ENCODE data around the gene CTPS2. TPM values are rescaled to one million over a fixed set of nuclear protein-coding genes. Genes with fewer than 3 reads are reported as not detected.
"Not testable (repeated sequence)": the region's sequence is repeated elsewhere in the genome, so short reads cannot be mapped to it uniquely, and the experiment has no call there.

The CTPS2 gene
- total and polyA plus RNA-seq, 10 donors = 5.3 to 11.7 (median 9.5) TPM

DNA sequence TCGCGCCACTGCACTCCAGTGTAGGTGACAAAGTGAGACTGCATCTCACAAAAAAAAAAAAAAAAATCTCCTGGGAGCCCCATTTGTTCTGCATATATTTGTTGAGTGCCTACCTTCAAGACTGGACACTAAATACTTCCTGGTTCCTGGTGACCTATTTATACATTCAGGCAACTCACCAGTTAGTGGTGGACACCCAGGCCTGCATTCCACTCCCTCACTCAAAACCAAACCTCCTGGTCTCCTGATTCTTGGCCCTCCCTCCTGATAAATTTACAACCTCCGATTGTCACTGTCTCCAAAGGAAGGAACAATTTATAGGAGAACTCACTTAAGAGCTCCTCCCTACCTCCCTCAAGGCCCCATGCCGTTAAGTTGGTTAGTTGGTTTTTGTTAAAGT, 10.0 kb upstream of the CTPS2 start:
- H3K36me3 ChIP-seq = peaks cover 0 to 8% (median 0%) of the 10 kb centered on the region in 6 donors
- TF ChIP-seq, protein P1, sequence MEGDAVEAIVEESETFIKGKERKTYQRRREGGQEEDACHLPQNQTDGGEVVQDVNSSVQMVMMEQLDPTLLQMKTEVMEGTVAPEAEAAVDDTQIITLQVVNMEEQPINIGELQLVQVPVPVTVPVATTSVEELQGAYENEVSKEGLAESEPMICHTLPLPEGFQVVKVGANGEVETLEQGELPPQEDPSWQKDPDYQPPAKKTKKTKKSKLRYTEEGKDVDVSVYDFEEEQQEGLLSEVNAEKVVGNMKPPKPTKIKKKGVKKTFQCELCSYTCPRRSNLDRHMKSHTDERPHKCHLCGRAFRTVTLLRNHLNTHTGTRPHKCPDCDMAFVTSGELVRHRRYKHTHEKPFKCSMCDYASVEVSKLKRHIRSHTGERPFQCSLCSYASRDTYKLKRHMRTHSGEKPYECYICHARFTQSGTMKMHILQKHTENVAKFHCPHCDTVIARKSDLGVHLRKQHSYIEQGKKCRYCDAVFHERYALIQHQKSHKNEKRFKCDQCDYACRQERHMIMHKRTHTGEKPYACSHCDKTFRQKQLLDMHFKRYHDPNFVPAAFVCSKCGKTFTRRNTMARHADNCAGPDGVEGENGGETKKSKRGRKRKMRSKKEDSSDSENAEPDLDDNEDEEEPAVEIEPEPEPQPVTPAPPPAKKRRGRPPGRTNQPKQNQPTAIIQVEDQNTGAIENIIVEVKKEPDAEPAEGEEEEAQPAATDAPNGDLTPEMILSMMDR (IDR thresholded peaks at IDR 0.05 in 8 of 11, conservative IDR thresholded peaks at IDR 0.05 in 3 of 11) = no peak
- H3K4me3 ChIP-seq = no peak overlapping the region
- 87 to 91% (median 90%) methylated on average over 2 to 4 of the region's 4 CpGs for WGBS, 5 donors
- no peaks in the 10 kb centered on the region for H3K27me3 ChIP-seq (replicated peaks in 1 of 7)
- H3K9me3 ChIP-seq = no peaks in the 10 kb centered on the region
- intact Hi-C loops (cut with DNase I; ENCODE audit: low total_unique reads) = loop anchor here (10.0 kb wide), 1 partner anchor 62 kb away; the partner anchor contains the start of gene TXLNG
- DNase-seq = no peak
- no peak overlapping the region for H3K27ac ChIP-seq
- peaks cover 7 to 33% (median 13%) of the 10 kb centered on the region in 6 donors for H3K4me1 ChIP-seq

DNA sequence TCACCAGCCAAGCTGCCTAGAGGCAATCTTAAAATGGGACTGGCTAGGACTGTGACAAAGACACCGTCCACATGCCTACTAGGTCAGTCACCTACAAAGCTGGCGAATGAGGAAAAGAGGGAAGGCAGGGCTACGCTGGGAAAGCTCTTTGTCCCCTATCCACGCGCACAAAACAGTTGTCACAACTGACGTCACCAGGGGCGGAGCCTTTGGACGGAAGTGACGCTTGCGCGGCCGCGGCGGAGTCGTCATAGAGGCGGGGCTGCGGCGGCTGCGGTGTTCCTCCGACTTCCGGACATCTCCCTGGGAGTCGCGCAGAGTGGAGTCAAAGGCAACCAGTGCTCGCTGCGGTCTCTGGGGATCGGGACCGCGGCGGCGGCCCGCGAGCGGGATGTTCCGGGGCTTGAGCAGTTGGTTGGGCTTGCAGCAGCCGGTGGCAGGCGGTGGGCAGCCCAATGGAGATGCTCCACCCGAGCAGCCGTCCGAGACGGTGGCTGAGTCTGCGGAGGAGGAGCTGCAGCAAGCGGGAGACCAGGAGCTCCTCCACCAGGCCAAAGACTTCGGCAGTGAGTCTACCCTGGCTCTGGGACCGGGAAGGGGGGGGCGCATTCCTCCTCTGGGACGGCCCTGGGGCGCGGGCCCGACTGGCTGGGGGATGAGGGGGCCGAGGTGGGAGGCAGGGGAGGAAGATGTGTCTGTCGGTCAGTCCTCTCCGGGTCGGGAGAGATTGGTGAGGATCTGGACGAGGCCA, 7.0 kb upstream of the CTPS2 start, which contains the start of gene SYAP1:
TSS of gene SYAP1 (plus strand) at position 279 of the 751 bp plus-strand sequence. CDS start at position 392, 113 bp downstream.
- Histone ChIP-seq H3K27me3 (replicated peaks in 1 of 7) (no peaks in the 10 kb centered on the region), H3K36me3 (peaks cover 0 to 5% (median 0%) of the 10 kb centered on the region in 6 donors), H3K9me3 (no peaks in the 10 kb centered on the region), H3K27ac (peak within 1 kb of the TSS; percentile 79 to 96 (median 92)), H3K4me1 (peaks cover 7 to 24% (median 13%) of the 10 kb centered on the region in 6 donors), H3K4me3 (peak within 1 kb of the TSS; percentile 50 to 77 (median 60))
- TF ChIP-seq, protein P1 (IDR thresholded peaks at IDR 0.05 in 8 of 11, conservative IDR thresholded peaks at IDR 0.05 in 3 of 11) = peak in 1 of 11 experiments; percentile 5
- TF ChIP-seq POLR2A (IDR thresholded peaks at IDR 0.05) (peak; percentile 54 to 85 (median 80)), POLR2AphosphoS5 (IDR thresholded peaks at IDR 0.05) (peak; percentile 98 to 99 (median 99))
- peak; percentile 98 for DNase-seq
- WGBS, 5 donors = 0 to 1% (median 0%) methylated on average over 1 to 54 of the region's 54 CpGs
- intact Hi-C loops (cut with DNase I; ENCODE audit: low total_unique reads) = loop anchor here (10.0 kb wide), 1 partner anchor 65 kb away; the partner anchor contains the start of gene TXLNG

DNA sequence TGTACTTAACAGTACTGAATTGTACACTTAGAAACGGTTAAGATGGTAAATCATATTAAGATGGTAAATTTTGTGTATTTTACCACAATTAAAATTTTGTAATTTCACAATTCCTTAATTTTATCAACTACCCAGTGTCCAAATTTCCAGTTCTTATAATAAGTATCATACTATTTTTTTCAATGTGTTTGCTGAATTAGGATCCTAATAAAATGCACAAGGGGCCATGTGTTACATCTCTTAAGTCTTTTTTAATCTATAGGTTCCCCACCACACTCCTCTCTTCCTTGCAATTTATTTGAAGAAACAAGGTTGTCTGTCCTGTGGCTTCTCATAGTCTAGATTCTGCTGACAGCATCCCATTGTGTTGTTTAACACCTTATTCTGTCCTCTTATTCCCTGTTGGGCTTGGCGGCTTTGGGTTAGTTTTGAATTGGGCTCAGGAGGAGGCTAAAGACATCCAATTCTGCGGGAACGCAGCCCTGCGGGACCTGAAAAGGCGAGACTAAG, 6.4 kb upstream of the CTPS2 start:
- Histone ChIP-seq H3K27me3 (replicated peaks in 1 of 7) (no peaks in the 10 kb centered on the region), H3K36me3 (no peaks in the 10 kb centered on the region), H3K9me3 (no peaks in the 10 kb centered on the region), H3K4me1 (peaks cover 7 to 24% (median 13%) of the 10 kb centered on the region in 6 donors), H3K4me3 (peak overlapping the region; percentile 50 to 77 (median 60)), H3K27ac (peak overlapping the region; percentile 79 to 96 (median 92))
- 10 to 19% (median 13%) methylated on average over 6 of the region's 6 CpGs for WGBS, 5 donors
- TF ChIP-seq POLR2A (IDR thresholded peaks at IDR 0.05) = no peak
- no peak for DNase-seq
- intact Hi-C loops (cut with DNase I; ENCODE audit: low total_unique reads) = no loop called here

DNA sequence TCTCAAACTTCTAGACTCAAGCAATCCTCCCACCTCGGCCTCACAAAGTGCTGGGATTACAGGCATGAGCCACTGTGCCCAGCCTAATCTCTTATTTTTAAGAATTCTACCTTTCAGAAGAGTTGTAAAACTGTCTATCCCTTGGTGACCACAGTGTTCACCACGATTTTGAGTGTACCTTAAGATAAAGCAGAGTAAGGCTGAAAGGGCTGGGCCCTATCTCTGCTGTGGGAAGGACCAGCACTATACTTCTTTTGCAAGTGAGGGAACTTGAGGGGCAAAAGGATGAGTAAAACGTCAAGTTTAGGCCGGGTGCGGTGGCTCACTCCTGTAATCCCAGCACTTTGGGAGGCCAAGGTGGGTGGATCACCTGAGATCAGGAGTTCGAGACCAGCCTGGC, 4.0 kb upstream of the CTPS2 start:
- H3K36me3 ChIP-seq; H3K27ac ChIP-seq; H3K4me3 ChIP-seq; H3K9me3 ChIP-seq; DNase-seq; intact Hi-C loops (cut with DNase I; ENCODE audit: low total_unique reads): not testable (repeated sequence)
- WGBS, 5 donors = 81 to 89% (median 84%) methylated on average over 5 to 6 of the region's 6 CpGs
- peaks cover 0 to 20% (median 7%) of the 10 kb centered on the region in 7 donors for H3K27me3 ChIP-seq (replicated peaks in 1 of 7)
- peaks cover 7 to 25% (median 12%) of the 10 kb centered on the region in 6 donors for H3K4me1 ChIP-seq

DNA sequence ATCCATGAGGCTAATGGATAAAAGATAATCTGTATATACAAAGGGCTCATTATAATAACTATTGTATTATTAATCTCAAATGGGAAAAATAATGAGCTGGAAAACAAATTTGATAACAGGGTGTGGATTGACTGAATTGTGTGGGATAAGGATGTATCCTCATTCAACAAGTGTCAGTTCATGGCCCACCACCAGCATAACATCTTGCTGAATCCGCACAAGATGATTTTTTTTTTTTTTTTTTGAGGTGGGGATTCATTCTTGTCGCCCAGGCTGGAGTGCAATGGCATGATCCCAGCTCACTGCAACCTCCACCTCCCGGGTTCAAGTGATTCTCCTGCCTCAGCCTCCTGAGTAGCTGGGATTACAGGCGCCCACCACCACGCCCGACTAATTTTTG, 3.2 kb upstream of the CTPS2 start:
- 75 to 100% (median 91%) methylated on average over 1 to 6 of the region's 6 CpGs; no CpG with 5 or more reads in 1 of the 5 donors for WGBS, 5 donors
- H3K27ac ChIP-seq; DNase-seq; H3K36me3 ChIP-seq; H3K9me3 ChIP-seq; intact Hi-C loops (cut with DNase I; ENCODE audit: low total_unique reads); H3K4me3 ChIP-seq: not testable (repeated sequence)
- Histone ChIP-seq H3K27me3 (replicated peaks in 1 of 7) (peaks cover 0 to 23% (median 14%) of the 10 kb centered on the region in 7 donors), H3K4me1 (peaks cover 6 to 21% (median 7%) of the 10 kb centered on the region in 6 donors)

Data from spleen (tissue), 11 donors.